Stimulated activated naive CD8-positive, alpha-beta T cell treated with anti-CD3 and anti-CD28 coated beads, Interleukin-15, amount 100 ng/mL, for 72 hours (primary cell): ENCODE measurements around the gene CBX5.
"Not testable (repeated sequence)": the region's sequence is repeated elsewhere in the genome, so short reads cannot be mapped to it uniquely, and the experiment has no call there.

Experiments
- ATAC-seq: fragments of 150-1000 bp; cut with Tn5 transposase; 2 replicates; pipeline ENCODE4 v1.10.0; 2021; ENCODE audit warnings: mild to moderate bottlenecking, moderate library complexity
- DNase-seq, 2 donors: peaks; one replicate each; pipeline ENCODE4 v3.0.0; 2021 to 2022
- H3K27ac Mint-ChIP-seq, 2 donors: one replicate each; pipeline ENCODE4 v1.8.0; 2022; ENCODE audit warnings: mild to moderate bottlenecking in 2 of 2, mixed read lengths in 2 of 2, moderate library complexity in 2 of 2
- H3K27me3 Mint-ChIP-seq: one replicate; pipeline ENCODE4 v1.8.0; 2022; ENCODE audit warnings: mixed read lengths
- H3K4me1 Mint-ChIP-seq: one replicate; pipeline ENCODE4 v1.8.0; 2022; ENCODE audit warnings: mild to moderate bottlenecking, mixed read lengths
- H3K4me3 Mint-ChIP-seq, 2 donors: one replicate each; pipeline ENCODE4 v1.8.0; 2022; ENCODE audit warnings: mild to moderate bottlenecking in 2 of 2, mixed read lengths in 2 of 2, moderate library complexity in 1 of 2
- H3K9me3 Mint-ChIP-seq, 2 donors: one replicate each; pipeline ENCODE4 v1.8.0; 2022; ENCODE audit warnings: mixed read lengths in 2 of 2

Gene CBX5

GRCh38 chr12:54257332-54257731 is 22.6 kb downstream of the CBX5 start:
- ATAC-seq = no peak
- no peak for DNase-seq
- Mint-ChIP-seq H3K4me3 (no peak overlapping the region), H3K27me3 (no peaks in the 10 kb centered on the region), H3K9me3 (no peaks in the 10 kb centered on the region), H3K4me1 (peaks cover 30% of the 10 kb centered on the region), H3K27ac (no peak overlapping the region)

GRCh38 chr12:54253240-54253639 is 26.7 kb downstream of the CBX5 start:
- no peak overlapping the region for H3K27ac Mint-ChIP-seq
- no peak overlapping the region for H3K4me3 Mint-ChIP-seq
- no peak for ATAC-seq
- H3K9me3 Mint-ChIP-seq = no peaks in the 10 kb centered on the region
- no peak for DNase-seq
- no peaks in the 10 kb centered on the region for H3K27me3 Mint-ChIP-seq
- H3K4me1 Mint-ChIP-seq = peaks cover 7% of the 10 kb centered on the region

GRCh38 chr12:54251667-54252284 is 28.1 kb downstream of the CBX5 start:
- H3K27ac Mint-ChIP-seq = no peak overlapping the region
- no peak overlapping the region for H3K4me3 Mint-ChIP-seq

GRCh38 chr12:54249489-54249888 is 30.4 kb downstream of the CBX5 start:
- peak overlapping the region in 1 of 2 donors; percentile 13 for H3K4me3 Mint-ChIP-seq
- DNase-seq (no peak), ATAC-seq (no peak)
- no peak overlapping the region for H3K27ac Mint-ChIP-seq
- H3K4me1 Mint-ChIP-seq = peaks cover 7% of the 10 kb centered on the region
- no peaks in the 10 kb centered on the region for H3K9me3 Mint-ChIP-seq
- no peaks in the 10 kb centered on the region for H3K27me3 Mint-ChIP-seq

More at GRCh38 chr12:54251667-54252284, 28.1 kb downstream of the CBX5 start:
- Mint-ChIP-seq H3K4me1 (peaks cover 7% of the 10 kb centered on the region), H3K9me3 (no peaks in the 10 kb centered on the region), H3K27me3 (no peaks in the 10 kb centered on the region)
- DNase-seq (peak in 1 of 2 donors; percentile 7), ATAC-seq (peak; percentile 60)

- Mint-ChIP-seq H3K4me1 (peaks cover 15% of the 10 kb centered on the region), H3K27me3 (no peaks in the 10 kb centered on the region), H3K27ac (no peak overlapping the region), H3K9me3 (no peaks in the 10 kb centered on the region), H3K4me3 (no peak overlapping the region)
- no peak for DNase-seq
- no peak for ATAC-seq
Observed at GRCh38 chr12:54246011-54246641, 33.8 kb downstream of the CBX5 start.

GRCh38 chr12:54240971-54241588 is 38.8 kb downstream of the CBX5 start:
- H3K27ac Mint-ChIP-seq = peak overlapping the region; percentile 71 to 93
- peaks cover 14% of the 10 kb centered on the region for H3K4me1 Mint-ChIP-seq
- DNase-seq (peak in 1 of 2 donors; percentile 22), ATAC-seq (peak; percentile 95)
- H3K27me3 Mint-ChIP-seq = no peaks in the 10 kb centered on the region
- peak overlapping the region in 1 of 2 donors; percentile 42 for H3K4me3 Mint-ChIP-seq
- no peaks in the 10 kb centered on the region for H3K9me3 Mint-ChIP-seq

- peak overlapping the region in 1 of 2 donors; percentile 74 for H3K27ac Mint-ChIP-seq
- H3K9me3 Mint-ChIP-seq = no peaks in the 10 kb centered on the region
- H3K27me3 Mint-ChIP-seq = no peaks in the 10 kb centered on the region
- no peak overlapping the region for H3K4me3 Mint-ChIP-seq
- H3K4me1 Mint-ChIP-seq = peaks cover 14% of the 10 kb centered on the region
- ATAC-seq = no peak
- no peak for DNase-seq
Observed at GRCh38 chr12:54240129-54240528, 39.8 kb downstream of the CBX5 start.

- Mint-ChIP-seq H3K27ac (peak overlapping the region in 1 of 2 donors; percentile 40), H3K4me3 (no peak overlapping the region), H3K27me3 (no peaks in the 10 kb centered on the region), H3K9me3 (no peaks in the 10 kb centered on the region), H3K4me1 (peaks cover 14% of the 10 kb centered on the region)
- ATAC-seq (no peak), DNase-seq (no peak)
Observed at GRCh38 chr12:54239620-54240019, 40.3 kb downstream of the CBX5 start.

- peaks cover 14% of the 10 kb centered on the region for H3K4me1 Mint-ChIP-seq
- no peaks in the 10 kb centered on the region for H3K27me3 Mint-ChIP-seq
- ATAC-seq (no peak), DNase-seq (no peak)
- H3K9me3 Mint-ChIP-seq = no peaks in the 10 kb centered on the region
- H3K4me3 Mint-ChIP-seq = no peak overlapping the region
- no peak overlapping the region for H3K27ac Mint-ChIP-seq
Observed at GRCh38 chr12:54238531-54238930, 41.4 kb downstream of the CBX5 start.

- ATAC-seq (no peak), DNase-seq (no peak)
- Mint-ChIP-seq H3K27ac (no peak overlapping the region), H3K9me3 (no peaks in the 10 kb centered on the region), H3K27me3 (no peaks in the 10 kb centered on the region), H3K4me1 (peaks cover 18% of the 10 kb centered on the region), H3K4me3 (no peak overlapping the region)
Observed at GRCh38 chr12:54232790-54233189, 47.1 kb downstream of the CBX5 start.

GRCh38 chr12:54231269-54231668 is 48.7 kb downstream of the CBX5 start:
- not testable (repeated sequence) for H3K27me3 Mint-ChIP-seq, H3K9me3 Mint-ChIP-seq, ATAC-seq, H3K4me3 Mint-ChIP-seq, DNase-seq, H3K27ac Mint-ChIP-seq
- peaks cover 18% of the 10 kb centered on the region for H3K4me1 Mint-ChIP-seq

- Mint-ChIP-seq H3K4me3 (no peak overlapping the region), H3K27me3 (no peaks in the 10 kb centered on the region), H3K9me3 (no peaks in the 10 kb centered on the region), H3K4me1 (peaks cover 18% of the 10 kb centered on the region), H3K27ac (no peak overlapping the region)
- DNase-seq (no peak), ATAC-seq (no peak)
Observed at GRCh38 chr12:54230555-54230954, 49.4 kb downstream of the CBX5 start.

- DNase-seq = no peak
- Mint-ChIP-seq H3K27me3 (no peaks in the 10 kb centered on the region), H3K4me3 (no peak overlapping the region), H3K4me1 (peaks cover 18% of the 10 kb centered on the region), H3K9me3 (no peaks in the 10 kb centered on the region), H3K27ac (peak overlapping the region in 1 of 2 donors; percentile 5)
- ATAC-seq = no peak
Observed at GRCh38 chr12:54229624-54230212, 50.2 kb downstream of the CBX5 start.

- no peaks in the 10 kb centered on the region for H3K9me3 Mint-ChIP-seq
- H3K4me1 Mint-ChIP-seq = peaks cover 18% of the 10 kb centered on the region
- no peak overlapping the region for H3K4me3 Mint-ChIP-seq
- no peaks in the 10 kb centered on the region for H3K27me3 Mint-ChIP-seq
- no peak for ATAC-seq
- no peak overlapping the region for H3K27ac Mint-ChIP-seq
- DNase-seq = no peak
Observed at GRCh38 chr12:54228471-54228870, 51.5 kb downstream of the CBX5 start.

GRCh38 chr12:54227927-54228326 is 52.0 kb downstream of the CBX5 start:
- not testable (repeated sequence) for H3K27ac Mint-ChIP-seq, H3K27me3 Mint-ChIP-seq, ATAC-seq, DNase-seq, H3K4me3 Mint-ChIP-seq, H3K9me3 Mint-ChIP-seq
- H3K4me1 Mint-ChIP-seq = peaks cover 18% of the 10 kb centered on the region

- peak; percentile 18 for ATAC-seq
Observed at GRCh38 chr12:54227376-54227775, 52.5 kb downstream of the CBX5 start.

More at GRCh38 chr12:54227376-54227775, 52.5 kb downstream of the CBX5 start:
- no peak overlapping the region for H3K4me3 Mint-ChIP-seq
- H3K27ac Mint-ChIP-seq = no peak overlapping the region
- no peaks in the 10 kb centered on the region for H3K27me3 Mint-ChIP-seq
- peaks cover 18% of the 10 kb centered on the region for H3K4me1 Mint-ChIP-seq
- no peaks in the 10 kb centered on the region for H3K9me3 Mint-ChIP-seq
- DNase-seq = no peak
